Esophagus mucosa (tissue), 1 donor: ENCODE measurements around the gene SEC24C. TPM values are rescaled to one million over a fixed set of nuclear protein-coding genes. Genes with fewer than 3 reads are reported as not detected.
"Not testable (repeated sequence)": the region's sequence is repeated elsewhere in the genome, so short reads cannot be mapped to it uniquely, and the experiment has no call there.

ENCODE experiments used
- ATAC-seq: fragments of 200-7000 bp; cut with Tn5 transposase; one replicate; pipeline ENCODE4 v1.9.1; 2020
- total RNA-seq: library from RNA; stranded (reverse); gene quantifications from one replicate; pipeline ENCODE4 v1.2.4, GENCODE V29; 2023
- donor health status: DM: yes; HTN: yes; CAD: no.

SEC24C gene
- total RNA-seq, 1 donor from 2014 or later: 53.1 TPM

GRCh38 chr10:73732931-73733623 is 11.1 kb upstream of the SEC24C start:
- no peak for ATAC-seq

GRCh38 chr10:73734028-73734720 is 10.0 kb upstream of the SEC24C start:
- ATAC-seq: no peak

GRCh38 chr10:73734796-73735305 is 9.3 kb upstream of the SEC24C start:
- ATAC-seq: no peak

- ATAC-seq: not testable (repeated sequence)
These were observed 3.5 kb upstream of the SEC24C start for GRCh38 chr10:73740501-73741254.

- no peak for ATAC-seq
These were observed 1.8 kb upstream of the SEC24C start for GRCh38 chr10:73742454-73742734.

DNA sequence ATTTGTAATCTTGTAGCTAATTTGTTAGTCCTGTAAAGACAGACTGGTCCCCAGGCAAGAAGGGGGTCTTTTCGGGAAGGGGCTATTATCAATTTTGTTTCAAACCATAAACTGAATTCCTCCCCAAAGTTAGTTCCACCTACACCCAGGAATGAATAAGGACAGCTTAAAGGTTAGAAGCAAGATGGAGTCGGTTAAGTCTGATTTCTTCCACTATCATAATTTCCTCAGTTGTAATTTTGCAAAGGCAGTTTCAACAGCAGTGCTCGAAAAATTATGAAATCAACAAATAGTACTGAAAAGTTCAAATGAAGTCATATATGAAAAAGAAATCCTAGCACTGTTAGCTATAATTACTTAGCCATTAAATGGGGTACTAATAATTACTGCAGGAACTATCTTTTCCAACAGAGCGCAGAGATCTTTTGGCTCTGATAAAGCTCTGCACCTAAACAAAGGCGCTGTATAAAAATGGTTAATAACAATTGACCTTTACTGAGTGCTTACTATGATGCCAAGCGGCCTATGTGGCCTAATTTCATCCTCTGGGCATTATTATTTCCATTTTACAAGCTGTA is 756 bp upstream of the SEC24C start:
- no peak for ATAC-seq

GRCh38 chr10:73744664-73744975 is 448 bp downstream of the SEC24C start:
- ATAC-seq: peak; percentile 48

- no peak for ATAC-seq
These were observed 2.5 kb downstream of the SEC24C start for GRCh38 chr10:73746721-73747120.

DNA sequence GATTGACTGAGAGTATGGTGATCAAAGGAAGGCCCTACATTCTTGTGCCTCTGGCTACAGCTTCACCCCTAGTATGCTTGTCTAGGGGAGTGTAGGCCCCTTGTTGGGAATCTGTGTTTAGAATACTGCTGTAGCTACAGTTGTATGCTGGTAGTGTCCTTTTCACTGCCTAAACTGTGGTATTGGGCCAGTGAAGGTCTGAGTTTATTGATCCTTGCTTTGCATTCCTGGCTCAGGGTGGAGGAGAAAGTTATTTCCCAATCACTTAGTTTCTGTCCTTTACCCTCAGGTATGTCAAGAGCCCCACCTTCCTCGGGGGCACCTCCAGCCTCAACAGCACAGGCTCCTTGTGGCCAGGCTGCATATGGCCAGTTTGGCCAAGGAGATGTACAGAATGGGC is 6.6 kb downstream of the SEC24C start:
- no peak for ATAC-seq

GRCh38 chr10:73756183-73756582 is 12.0 kb downstream of the SEC24C start:
- ATAC-seq: no peak

- no peak for ATAC-seq
These were observed 14.7 kb downstream of the SEC24C start for GRCh38 chr10:73758704-73759511.

- peak; percentile 8 for ATAC-seq
These were observed 15.4 kb downstream of the SEC24C start for GRCh38 chr10:73759512-73760115.

DNA sequence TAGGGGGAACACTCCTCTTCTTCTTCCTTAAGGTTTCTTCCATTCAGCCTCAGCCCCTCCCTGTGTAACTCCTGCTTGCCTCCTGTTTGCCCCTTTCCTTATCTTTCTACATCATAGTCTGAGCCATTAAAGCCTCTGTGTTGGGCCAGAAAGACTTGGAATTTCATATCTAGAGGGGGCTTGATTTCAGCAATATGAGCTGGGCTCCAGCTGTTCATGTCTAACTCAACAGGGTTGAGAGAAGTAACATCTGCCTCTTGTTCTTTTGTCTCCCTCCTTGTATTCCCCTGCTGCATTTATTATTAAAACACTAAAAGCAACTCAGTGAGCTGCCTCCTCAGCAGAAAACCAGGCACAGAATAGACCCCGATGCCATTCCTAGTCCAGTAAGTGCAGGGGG is 17.6 kb downstream of the SEC24C start:
- no peak for ATAC-seq

DNA sequence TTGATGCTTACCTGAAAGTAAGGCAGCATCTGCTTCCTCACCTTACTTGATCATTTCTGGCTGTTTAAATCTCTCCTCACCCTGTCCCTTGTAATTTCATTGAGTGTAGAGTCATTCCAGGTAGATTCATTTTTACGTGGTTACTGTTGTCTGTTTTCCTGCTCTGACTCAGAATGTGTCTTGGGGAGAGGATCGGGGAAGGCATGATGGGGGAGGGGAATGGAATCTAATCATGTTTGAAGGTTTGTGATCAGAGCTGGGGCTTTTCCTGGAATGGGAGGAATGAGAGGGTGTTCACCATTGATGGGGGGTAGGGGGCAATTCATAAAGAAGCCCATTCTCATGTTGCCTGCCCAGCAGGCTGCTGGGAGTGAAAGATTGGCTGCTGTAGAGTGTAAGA is 18.7 kb downstream of the SEC24C start:
- no peak for ATAC-seq

- ATAC-seq: no peak
These were observed 19.2 kb downstream of the SEC24C start for GRCh38 chr10:73763343-73763742.

GRCh38 chr10:73765066-73765465 is 20.9 kb downstream of the SEC24C start:
- no peak for ATAC-seq

GRCh38 chr10:73768881-73769280 is 24.7 kb downstream of the SEC24C start:
- no peak for ATAC-seq

GRCh38 chr10:73769396-73769795 is 25.2 kb downstream of the SEC24C start:
- ATAC-seq: no peak

DNA sequence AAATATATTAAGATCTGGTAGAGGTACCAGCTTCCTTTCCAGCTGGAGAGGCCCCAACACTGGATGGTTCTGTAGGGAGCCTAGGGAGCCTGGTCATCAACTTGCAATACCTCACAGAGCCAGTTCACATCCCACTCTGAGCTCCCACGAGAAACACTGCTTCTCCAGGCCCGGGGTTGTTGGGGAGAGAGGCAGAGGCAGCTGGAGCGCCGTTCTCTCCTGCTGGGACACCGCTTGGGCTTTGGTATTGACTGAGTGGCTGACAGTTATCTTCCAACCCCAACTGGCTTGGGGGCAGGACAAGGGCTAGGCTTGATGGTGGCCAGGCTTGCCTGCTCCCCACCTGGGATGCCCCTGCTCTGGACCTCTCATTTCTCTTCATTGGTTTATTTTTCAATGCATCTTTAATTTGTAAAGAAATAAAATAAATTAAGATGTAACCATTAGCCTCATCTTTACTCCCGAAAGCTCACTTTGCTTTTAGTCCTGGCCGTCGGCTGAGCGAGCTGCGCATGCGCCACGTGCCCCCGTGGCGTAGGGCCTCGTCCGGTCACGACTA is 27.6 kb downstream of the SEC24C start:
- ATAC-seq: no peak

- peak; percentile 81 for ATAC-seq
These were observed 28.3 kb downstream of the SEC24C start for GRCh38 chr10:73772281-73773151.
